Keratinocyte (primary cell): ENCODE results near the gene MBNL2. TPM values are rescaled to one million over a fixed set of nuclear protein-coding genes. Genes with fewer than 3 reads are reported as not detected.
A peak's percentile ranks its signal among the peaks of the same experiment; 100 is the strongest.

Source experiments
- DNase-seq: peaks from one replicate; pipeline ENCODE4 v3.0.0-alpha.2; 2011; ENCODE audit warnings: low read depth, missing footprints, low spot score
- FAIRE-seq: peaks from 2 replicates; lab custom pipeline; 2011; peaks lifted over from hg19 to GRCh38; lab: Jason Lieb, UNC
- H2AFZ ChIP-seq: 2 replicates; pipeline ENCODE4 v1.6.0; 2012; ENCODE audit warnings: low read length, control low read depth, inconsistent platforms; ENCODE audit not compliant: control insufficient read depth
- H3K27ac ChIP-seq: 2 replicates; pipeline ENCODE4 v1.5.1; 2011; ENCODE audit warnings: low read length; ENCODE audit not compliant: control insufficient read depth, insufficient read depth
- H3K27me3 ChIP-seq: 3 replicates; pipeline ENCODE4 v1.6.0; 2011; ENCODE audit warnings: low read length; ENCODE audit not compliant: control insufficient read depth, insufficient read depth; ENCODE audit errors: extremely low read depth
- H3K36me3 ChIP-seq, 2 experiments: 2 replicates in 1 of 2; 3 replicates in 1 of 2; pipeline ENCODE4 v1.5.1; 2011; ENCODE audit warnings: low read length in 2 of 2, mild to moderate bottlenecking in 1 of 2; ENCODE audit not compliant: control insufficient read depth in 2 of 2, insufficient read depth in 2 of 2; ENCODE audit errors: extremely low read depth in 1 of 2
- H3K4me1 ChIP-seq: 3 replicates; pipeline ENCODE4 v1.5.1; 2011; ENCODE audit warnings: low read length; ENCODE audit not compliant: control insufficient read depth, insufficient read depth; ENCODE audit errors: extremely low read depth
- H3K4me2 ChIP-seq: 3 replicates; pipeline ENCODE4 v1.6.0; 2011; ENCODE audit warnings: low read depth, low read length; ENCODE audit not compliant: control insufficient read depth, insufficient read depth; ENCODE audit errors: extremely low read depth
- H3K4me3 ChIP-seq, 3 experiments: fragments of 200-600 bp in 1 of 3; sonication (generic) in 1 of 3; 2 replicates in 2 of 3; 3 replicates in 1 of 3; pipeline ENCODE4 v1.5.1; 2011 to 2016; ENCODE audit warnings: low read length in 3 of 3, mild to moderate bottlenecking in 3 of 3, control low read depth in 2 of 3, inconsistent platforms in 1 of 3, low read depth in 1 of 3, mixed read lengths in 1 of 3, mixed run types in 1 of 3, moderate library complexity in 1 of 3; ENCODE audit not compliant: control insufficient read depth in 2 of 3, insufficient read depth in 2 of 3; ENCODE audit errors: extremely low read depth in 1 of 3
- H3K79me2 ChIP-seq: 2 replicates; pipeline ENCODE4 v1.6.0; 2012; ENCODE audit warnings: low read length; ENCODE audit not compliant: control insufficient read depth, insufficient read depth
- H3K9ac ChIP-seq: 3 replicates; pipeline ENCODE4 v1.6.0; 2011; ENCODE audit warnings: low read length; ENCODE audit not compliant: control insufficient read depth, insufficient read depth; ENCODE audit errors: extremely low read depth
- H3K9me1 ChIP-seq: 3 replicates; pipeline ENCODE4 v1.6.0; 2011; ENCODE audit warnings: low read length; ENCODE audit not compliant: control insufficient read depth, insufficient read depth; ENCODE audit errors: extremely low read depth
- H3K9me3 ChIP-seq: 2 replicates; pipeline ENCODE4 v1.5.1; 2012; ENCODE audit warnings: low read depth, low read length; ENCODE audit not compliant: control insufficient read depth
- H4K20me1 ChIP-seq: 3 replicates; pipeline ENCODE4 v1.6.0; 2011; ENCODE audit warnings: low read length; ENCODE audit not compliant: control insufficient read depth, insufficient read depth; ENCODE audit errors: extremely low read depth
- CTCF ChIP-seq, 3 experiments: IDR thresholded peaks in 1 of 3; conservative IDR thresholded peaks in 1 of 3; optimal IDR thresholded peaks in 1 of 3; 2 replicates in 2 of 3; 3 replicates in 1 of 3; pipeline versions ENCODE3 to v1.5.1; 2011; ENCODE audit warnings: low read length in 3 of 3, mild to moderate bottlenecking in 3 of 3, moderate library complexity in 2 of 3, control low read depth in 1 of 3, inconsistent platforms in 1 of 3; ENCODE audit not compliant: insufficient read depth in 2 of 3; ENCODE audit errors: extremely low read depth in 1 of 3
- EZH2 ChIP-seq: IDR thresholded peaks from one replicate; pipeline ENCODE4 v1.6.1; 2012; ENCODE audit warnings: inconsistent platforms, mild to moderate bottlenecking, low read length, moderate library complexity
- dilution Hi-C: fragments of 300-500 bp; cut with MboI; formaldehyde crosslinking; loops from one replicate; pipeline ENCODE4 v1.7.0; 2020; ENCODE audit warnings: low sequenced_read_pairs; ENCODE audit not compliant: extremely low pct_ligation_motif_present
- polyA plus RNA-seq, 5 experiments: library from polyadenylated mRNA; depleted of rRNA in 3 of 5; stranded (reverse) in 3 of 5; stranded (forward) in 1 of 5; unstranded in 1 of 5; fragments of >200 nt; gene quantifications; 1 replicate in 1 of 5; 2 replicates in 3 of 5; 3 replicates in 1 of 5; pipeline versions ENCODE4 v1.2.1 to v1.2.3, GENCODE V29; 2011 to 2012; ENCODE audit warnings: missing spikeins in 2 of 5, low read depth in 1 of 5, low replicate concordance in 1 of 5

MBNL2 gene
- polyA plus RNA-seq, 1 donor (not counting 4 experiments of a cell fraction or from before 2014, with no cell fraction given), result 28.4 TPM

DNA sequence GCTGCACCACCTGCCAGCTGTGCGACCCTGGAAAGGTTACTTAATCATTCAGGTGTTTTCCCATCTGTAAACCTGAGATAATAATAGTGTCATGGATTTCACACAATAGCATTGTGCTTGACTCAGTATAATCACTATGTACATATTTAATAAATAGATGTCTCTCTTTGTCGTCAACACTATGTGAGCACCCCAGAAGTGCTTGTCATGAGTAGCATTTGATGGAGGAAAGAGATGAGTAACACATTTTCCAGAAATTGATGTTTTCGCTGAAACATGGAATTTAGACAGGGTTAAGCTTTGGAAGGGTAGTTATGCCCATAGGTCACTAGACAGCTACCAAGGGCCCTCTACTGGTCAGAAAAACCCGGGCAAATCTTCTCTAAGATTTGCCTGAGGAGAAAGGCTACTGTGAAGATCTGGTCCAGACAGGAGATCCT lies 9.5 kb upstream of the MBNL2 start:
- Histone ChIP-seq H4K20me1 (no peaks in the 10 kb centered on the region), H2AFZ (no peak overlapping the region), H3K4me3 (no peak overlapping the region), H3K4me2 (no peak overlapping the region), H3K27ac (no peak overlapping the region), H3K9ac (no peak overlapping the region), H3K79me2 (no peaks in the 10 kb centered on the region), H3K9me3 (no peaks in the 10 kb centered on the region), H3K36me3 (no peaks in the 10 kb centered on the region), H3K4me1 (peaks cover 4% of the 10 kb centered on the region), H3K9me1 (no peaks in the 10 kb centered on the region), H3K27me3 (no peaks in the 10 kb centered on the region)
- FAIRE-seq, result peak; percentile 88
- TF ChIP-seq CTCF (optimal IDR thresholded peaks at IDR 0.05 in 1 of 3, IDR thresholded peaks at IDR 0.05 in 1 of 3, conservative IDR thresholded peaks at IDR 0.05 in 1 of 3; ENCODE audit: extremely low read depth in 1 of 3, insufficient read depth in 2 of 3, low read length in 3 of 3) (peak; percentile 58 to 71 (median 66)), EZH2 (no peak)
- DNase-seq, result no peak
- dilution Hi-C loops, result loop anchor here (10.0 kb wide), 1 partner anchor 98 kb away; no protein-coding TSS in a partner anchor

DNA sequence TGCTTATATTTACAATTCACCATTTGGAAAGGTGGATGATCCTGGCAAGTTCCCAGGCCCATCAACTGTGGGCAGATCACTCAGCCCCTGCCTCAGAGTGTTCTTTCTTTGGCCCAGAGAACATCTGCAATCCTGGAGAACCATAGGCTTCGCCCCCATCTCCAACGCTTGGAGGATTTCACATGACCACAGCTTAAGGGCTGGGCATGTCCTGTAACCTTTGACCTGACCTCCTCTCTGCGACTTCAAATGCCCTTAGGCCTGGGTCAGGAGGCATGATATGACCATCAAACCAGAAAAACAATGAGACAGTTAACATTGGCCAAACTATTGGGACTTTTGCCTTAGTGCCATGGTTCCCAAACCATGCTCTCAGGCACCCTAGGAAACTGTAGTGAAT lies 7.2 kb upstream of the MBNL2 start:
- dilution Hi-C loops, result loop anchor here (10.0 kb wide), 1 partner anchor 100 kb away; no protein-coding TSS in a partner anchor
- Histone ChIP-seq H3K9me3 (no peaks in the 10 kb centered on the region), H3K79me2 (no peaks in the 10 kb centered on the region), H3K9ac (no peak overlapping the region), H3K27ac (no peak overlapping the region), H3K9me1 (no peaks in the 10 kb centered on the region), H3K4me1 (peaks cover 4% of the 10 kb centered on the region), H4K20me1 (no peaks in the 10 kb centered on the region), H3K27me3 (no peaks in the 10 kb centered on the region), H3K4me3 (no peak overlapping the region), H3K4me2 (no peak overlapping the region), H3K36me3 (no peaks in the 10 kb centered on the region), H2AFZ (no peak overlapping the region)
- no peak for DNase-seq
- TF ChIP-seq CTCF (optimal IDR thresholded peaks at IDR 0.05 in 1 of 3, IDR thresholded peaks at IDR 0.05 in 1 of 3, conservative IDR thresholded peaks at IDR 0.05 in 1 of 3; ENCODE audit: extremely low read depth in 1 of 3, insufficient read depth in 2 of 3, low read length in 3 of 3) (no peak), EZH2 (no peak)
- FAIRE-seq, result no peak
